8988T (cell line): ENCODE data around the gene TM4SF1.

Experiments
- DNase-seq: peaks from one replicate; pipeline ENCODE4 v3.0.0; 2011

Gene TM4SF1, protein sequence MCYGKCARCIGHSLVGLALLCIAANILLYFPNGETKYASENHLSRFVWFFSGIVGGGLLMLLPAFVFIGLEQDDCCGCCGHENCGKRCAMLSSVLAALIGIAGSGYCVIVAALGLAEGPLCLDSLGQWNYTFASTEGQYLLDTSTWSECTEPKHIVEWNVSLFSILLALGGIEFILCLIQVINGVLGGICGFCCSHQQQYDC

DNA sequence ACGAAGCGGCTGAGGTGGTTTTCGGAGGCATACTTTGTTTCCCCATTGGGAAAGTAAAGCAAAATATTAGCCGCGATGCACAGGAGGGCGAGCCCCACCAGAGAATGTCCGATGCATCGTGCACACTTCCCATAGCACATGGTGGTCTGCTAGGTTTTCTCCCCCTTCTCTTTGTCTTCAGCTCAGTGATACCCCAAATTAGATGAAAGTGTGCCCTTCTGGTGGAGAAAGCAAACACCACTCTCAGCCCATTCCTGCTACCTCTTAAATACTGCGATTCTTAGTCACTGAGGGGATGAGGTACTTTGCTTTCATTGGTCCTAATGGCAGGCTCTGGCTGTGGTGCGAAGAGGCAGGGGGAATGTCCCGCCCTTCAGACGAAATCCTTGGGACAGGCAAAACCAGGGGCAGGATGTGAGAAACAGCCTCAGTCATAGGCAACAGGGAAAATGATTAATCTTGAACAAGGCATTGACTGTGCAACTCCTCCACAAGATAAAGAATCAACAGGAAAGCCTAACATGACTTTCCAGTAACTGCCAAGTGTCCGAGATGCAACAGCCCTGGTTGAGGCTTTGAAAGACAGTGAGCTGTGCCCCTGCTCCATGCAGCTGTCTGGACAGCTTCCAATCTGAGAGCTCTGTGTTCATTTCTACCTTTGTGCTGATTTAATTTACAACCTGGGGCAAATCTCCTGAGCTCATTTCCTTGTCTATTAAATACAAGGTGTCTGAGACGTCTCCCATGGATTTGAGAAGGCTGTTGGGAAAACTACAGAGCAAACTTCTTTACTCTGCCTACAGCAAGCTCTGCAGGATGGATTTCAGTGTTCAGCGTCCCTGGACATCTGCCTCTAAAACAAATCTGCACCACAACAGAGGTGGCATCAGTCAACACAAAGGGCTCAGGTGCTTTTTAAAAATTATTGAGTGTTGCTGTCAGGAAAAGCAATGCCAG is at the start of gene TM4SF1:
Gene TM4SF1, minus strand, starts transcription at position 242 of the 957 bp plus-strand sequence. Its CDS starts 102 bp downstream, at position 140.
- DNase-seq, result peak; percentile 86

DNA sequence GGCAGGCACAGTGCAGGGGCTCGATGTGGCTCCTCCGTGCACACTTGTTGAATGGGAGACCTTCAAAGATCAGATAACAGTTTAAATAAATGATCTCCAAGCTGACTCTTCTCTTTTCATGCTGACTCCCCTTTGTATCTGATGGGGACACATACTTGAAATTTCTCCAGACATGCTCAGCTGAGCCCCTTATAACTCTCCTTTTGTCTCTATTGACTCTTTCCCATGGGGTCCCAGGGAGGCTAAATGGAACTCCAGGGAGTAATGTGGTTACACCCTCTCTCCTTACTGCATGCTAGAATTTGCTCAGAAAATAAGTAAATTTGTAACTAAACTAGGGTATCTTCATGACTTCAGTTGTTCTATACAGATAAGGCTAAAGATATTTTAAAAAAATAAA is 48.9 kb upstream of the TM4SF1 start:
- DNase-seq, result no peak

DNA sequence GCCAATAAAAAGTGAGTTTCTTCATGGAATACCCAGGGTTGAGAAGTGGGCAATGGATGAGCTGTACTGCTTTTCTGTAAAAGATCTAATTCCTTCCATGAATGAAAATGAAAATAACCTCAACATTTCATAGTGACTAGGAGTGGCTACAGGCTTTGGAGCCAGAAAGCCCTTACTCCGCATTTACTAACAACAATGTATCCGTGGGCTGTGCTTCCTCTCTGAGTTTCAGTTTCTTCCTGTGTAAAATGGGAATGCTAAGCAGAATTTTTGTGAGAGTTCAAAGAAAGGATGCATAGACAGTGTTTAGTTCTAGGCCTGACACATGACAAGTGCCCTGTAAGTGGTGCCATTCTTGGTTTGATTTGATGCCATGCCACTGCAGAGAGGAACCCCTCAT is 47.5 kb upstream of the TM4SF1 start:
- no peak for DNase-seq

DNA sequence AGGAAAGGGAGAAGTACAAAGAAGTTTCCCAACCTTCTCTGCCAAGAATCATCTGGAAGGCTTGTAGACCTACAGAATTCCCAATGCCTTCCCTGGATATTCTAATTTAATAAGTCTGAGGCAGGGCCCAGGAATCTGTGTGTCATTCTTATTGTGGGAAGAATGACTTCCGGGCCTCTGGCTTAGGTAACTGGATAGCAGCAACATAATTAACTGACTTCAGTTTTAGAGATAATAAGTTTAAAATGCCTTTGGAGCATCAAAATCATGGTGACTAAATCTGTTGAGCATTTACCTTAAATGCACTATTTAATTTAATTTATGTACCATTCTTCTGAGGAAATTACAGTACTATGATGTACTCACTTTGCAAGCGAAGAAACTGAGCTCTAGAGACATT is 44.3 kb upstream of the TM4SF1 start:
- DNase-seq, result no peak

DNA sequence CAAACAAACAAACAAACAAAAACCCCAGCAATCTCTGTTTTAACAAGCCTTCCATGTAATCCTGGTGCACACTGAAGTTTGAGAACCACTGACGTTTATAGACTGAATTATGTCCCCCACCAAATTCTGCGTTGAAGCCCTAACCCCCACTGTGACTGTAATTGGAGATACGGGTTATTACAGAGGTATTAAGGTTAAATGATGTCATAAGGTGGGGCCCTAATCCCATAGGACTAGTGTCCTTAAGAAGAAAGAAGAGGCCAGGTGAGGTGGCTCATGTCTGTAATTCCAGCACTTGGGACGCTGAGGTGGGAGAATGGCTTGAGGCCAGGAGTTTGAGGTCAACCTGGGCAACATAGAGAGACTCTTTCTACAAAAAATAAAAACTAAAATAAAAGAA is 42.4 kb upstream of the TM4SF1 start:
- no peak for DNase-seq

DNA sequence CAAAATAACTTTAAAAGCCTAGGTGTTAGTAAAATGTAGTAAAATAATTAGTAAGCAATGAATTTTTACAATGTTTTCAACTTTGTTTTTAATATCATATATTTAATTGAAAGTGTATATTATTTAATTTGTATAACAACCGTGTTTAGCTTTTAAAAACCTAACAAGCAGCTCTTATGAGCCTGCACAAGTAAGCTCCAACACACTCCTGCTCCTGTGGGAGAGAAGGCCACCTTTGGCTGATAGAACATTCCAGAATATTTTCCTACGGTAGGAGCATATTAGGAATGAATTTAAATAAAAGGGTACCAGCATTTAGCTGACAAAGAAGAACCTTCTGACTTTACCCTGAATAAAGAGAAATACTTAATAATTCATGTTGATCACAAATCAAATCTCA is 40.3 kb upstream of the TM4SF1 start:
- DNase-seq, result no peak

DNA sequence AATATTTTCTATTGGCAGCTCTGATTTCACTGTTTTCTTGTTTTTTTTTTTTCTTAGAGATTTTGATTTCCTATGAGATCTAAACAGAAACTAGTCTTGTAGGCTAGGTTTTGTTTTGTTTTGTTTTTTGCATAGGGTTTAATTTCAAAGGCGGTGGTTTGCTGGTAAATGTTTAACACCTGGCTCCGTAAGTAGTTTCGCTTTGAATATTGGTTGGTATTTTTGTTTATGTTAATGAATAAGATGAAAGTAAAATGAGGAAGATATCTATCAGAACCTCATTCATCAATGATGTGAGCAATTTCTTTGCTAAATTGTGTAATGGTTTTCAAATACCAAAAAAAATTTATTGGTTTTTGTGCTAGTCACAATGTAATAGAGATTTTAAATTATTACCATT is 39.7 kb upstream of the TM4SF1 start:
- DNase-seq, result no peak

DNA sequence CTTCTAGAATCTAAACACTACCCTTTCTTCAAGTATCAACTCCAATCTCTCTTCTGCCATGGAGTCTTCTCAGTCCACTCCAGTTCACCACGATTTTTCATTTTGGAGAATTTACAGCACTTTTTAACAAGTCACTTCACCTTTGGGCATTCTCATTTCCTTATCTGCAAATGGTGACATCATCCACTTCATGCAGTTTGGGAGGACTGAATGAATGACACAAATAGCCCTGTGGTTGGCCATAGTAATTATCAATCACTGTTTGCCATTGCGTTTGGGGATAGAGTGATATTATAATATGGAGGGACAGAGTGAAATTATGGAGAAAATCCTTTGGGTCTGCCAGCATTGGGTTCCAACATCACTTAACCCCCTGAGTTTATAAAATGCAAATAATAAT is 38.0 kb upstream of the TM4SF1 start:
- no peak for DNase-seq

DNA sequence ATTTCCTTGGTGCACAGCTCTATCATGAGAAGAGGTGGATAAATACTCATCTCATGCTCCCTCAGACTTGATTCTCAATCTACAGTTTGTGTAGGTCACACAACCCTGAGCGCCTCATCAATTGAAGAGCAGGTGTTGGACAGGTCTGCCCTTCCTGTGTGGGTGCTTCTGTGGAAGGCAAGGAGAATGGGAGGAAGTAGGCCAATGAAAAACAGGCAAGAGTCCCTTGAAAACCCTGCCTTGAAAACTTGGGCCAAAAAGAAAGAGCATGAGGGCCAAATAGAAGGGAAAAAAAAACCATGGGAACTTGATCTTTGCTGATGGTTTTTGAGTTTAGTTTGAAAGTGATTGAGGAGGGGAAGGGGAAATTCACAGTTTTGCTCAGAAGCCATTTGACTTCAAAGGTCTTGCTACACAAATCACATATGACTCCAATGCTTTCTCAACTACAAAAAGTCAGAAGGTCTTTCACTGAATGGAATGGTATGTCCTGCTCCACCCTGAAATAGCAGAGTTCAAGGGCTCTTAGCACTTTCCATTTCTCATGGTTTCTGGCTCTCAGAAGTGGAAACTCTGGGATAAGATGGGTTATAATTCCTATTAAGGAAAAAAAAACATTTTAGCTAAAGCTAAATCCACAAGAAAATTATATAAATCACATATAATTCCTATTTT is 37.2 kb upstream of the TM4SF1 start:
- DNase-seq, result no peak

DNA sequence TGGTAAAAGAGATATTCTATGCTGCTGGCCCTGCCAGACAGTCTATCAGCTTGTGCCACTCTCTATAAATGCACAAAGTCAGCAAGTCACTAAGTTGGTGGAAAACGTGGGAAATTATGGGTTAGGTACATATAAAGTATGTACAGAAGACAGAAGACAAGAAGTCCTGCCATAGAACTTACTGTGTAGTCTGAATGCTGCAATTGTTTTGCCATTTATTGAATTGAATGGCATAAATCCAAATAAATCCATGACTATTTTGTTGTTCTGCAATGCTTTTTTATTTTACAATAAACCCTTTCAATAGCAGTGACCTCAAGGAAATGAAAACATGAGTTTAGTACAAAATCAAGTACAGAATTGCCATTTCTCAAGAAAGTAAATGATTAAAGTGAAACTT is 34.1 kb upstream of the TM4SF1 start:
- DNase-seq, result no peak

DNA sequence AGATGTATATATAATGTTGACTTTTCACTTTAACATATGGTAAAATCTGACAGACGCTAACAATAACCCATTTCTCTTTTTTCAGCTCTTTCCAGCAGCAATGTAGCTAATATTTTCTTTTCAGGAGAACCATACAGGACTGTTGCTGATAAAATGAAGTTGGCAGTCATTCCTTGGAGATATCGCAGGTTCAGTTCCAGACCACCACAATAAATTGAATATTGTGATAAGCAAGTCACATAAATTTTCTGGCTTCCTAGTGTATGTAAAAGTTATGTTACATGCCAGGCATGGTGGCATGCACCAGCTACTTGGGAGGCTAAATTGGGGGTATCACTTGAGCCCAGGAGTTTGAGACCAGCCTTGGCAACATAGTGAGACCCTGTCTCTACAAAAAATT is 31.9 kb upstream of the TM4SF1 start:
- DNase-seq, result no peak

DNA sequence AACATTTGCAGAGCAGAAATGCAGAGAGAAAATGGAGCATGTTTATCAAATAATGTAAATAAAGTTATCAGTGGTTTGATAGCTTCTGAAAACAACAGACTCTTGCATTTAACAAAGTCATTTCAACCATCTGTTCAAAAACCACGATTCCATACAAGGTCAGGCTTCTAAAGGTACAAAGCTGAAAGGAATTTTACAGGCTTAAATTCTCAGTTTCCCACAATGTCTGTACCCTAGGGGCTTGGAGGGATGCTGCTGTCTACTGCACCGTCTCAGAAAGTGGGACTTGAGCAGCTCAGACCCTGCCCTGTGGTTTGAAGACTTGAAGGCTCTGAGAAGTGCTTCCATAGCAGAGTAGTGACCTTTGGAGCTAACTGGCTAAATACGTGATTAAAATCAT is 30.4 kb upstream of the TM4SF1 start:
- DNase-seq, result no peak

DNA sequence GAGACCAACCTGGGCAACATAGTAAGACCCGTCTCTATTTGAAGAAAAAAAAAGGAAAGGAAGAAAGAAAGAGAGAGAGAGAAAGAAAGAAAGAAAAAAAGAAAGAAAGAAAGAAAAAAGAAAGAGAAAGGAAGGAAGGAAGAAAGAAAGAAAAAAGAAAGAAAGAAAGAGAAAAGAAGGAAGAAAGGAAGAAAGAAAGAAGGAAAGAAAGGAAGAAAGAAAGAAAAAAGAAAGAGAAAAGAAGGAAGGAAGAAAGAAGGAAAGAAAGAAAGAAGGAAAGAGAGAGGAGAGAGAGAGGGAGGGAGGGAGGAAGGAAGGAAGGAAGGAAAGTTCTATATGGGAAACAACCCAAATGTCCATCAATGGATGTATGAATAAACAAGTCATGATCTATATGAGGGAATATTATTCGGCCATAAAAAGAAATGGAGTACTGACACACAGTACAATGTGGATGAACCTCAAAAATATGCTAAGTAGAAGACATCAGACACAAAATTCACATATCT is 28.8 kb upstream of the TM4SF1 start:
- no peak for DNase-seq

DNA sequence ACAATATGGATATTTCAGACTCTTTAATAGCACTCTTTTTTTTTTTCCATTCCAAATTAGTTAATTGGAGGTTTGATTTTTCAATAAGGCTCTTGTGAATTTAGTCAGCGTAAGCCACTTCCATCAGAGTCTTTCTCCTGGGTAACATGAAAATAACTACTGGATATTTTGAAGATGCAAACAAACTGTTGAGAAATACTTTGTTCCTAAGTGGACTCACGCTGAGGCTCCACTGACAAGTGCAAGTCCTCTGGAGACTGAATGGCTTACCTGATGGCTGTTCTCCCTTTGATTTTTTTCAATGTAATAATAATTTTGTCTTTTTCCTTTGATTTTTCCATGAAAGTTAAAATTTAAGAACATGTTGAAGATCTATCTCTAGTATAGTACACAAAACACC is 26.0 kb upstream of the TM4SF1 start:
- no peak for DNase-seq

DNA sequence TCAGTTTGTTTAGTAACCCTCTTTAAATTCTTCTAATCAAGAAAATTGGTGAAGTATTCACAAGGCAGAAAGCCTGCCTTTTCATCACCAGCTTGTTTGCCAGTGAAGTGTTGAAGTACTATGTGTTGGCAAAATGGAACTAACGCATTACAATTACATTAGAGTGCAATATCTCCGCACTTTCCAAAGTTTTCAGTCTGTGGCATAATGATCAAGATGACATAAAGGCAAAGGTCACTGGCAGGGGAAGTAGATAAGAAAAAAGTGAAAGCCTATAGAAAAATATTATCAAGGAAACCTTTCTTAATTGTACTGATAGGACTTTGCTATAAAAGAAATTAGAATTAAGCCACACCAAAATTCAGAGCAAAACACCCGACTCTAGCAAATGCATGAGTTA is 25.0 kb upstream of the TM4SF1 start:
- DNase-seq, result no peak

DNA sequence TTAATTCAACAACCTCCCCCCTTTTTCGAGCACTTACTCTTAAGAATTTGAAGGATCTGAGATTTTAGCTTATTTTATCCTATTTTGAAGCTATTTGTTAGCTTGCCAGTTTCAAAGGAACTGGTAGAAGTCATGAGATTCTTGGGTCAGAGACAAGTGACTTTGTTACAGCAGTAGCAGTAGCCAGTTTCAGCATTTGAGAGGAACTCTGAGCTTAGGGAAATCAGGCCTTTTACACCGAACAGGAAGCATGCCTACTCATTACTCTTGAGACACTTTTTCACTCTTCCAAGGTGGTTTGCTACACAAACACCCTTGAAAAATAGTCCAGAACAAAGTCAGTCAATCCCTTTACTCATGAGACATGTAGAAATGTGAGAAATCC is 24.5 kb upstream of the TM4SF1 start:
- DNase-seq, result no peak

DNA sequence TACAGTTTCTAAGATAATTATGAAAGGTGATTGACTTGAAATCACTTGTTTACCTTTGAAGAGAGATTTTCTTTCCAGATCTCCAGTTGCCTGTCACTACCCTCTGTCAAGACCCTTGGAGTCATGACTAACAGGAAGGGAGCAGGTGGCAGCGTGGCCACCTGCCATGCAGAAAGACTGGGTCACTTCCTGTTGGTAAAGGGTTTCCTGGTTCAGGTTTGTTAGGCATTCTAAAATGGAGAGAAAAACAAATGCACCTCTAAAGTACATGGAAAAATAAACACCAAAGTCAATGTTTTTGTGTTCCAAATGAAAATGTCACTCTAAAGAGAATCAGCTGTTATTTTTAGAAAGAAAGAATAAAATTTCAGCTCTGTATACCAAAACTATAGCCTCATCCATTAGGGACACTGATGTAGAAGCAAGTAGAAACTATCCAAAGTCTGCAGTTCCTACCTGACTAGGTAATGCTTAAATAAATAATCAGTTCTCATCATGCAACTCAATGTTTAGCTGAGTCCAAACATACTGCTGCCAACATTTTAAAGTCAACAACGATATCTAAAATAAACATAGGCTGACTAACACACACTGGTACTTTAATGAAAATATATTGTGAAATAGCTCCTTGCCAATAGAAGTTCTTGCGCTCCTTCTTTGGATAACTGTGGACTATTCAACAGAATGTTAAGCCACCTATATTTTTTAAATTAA is 23.9 kb upstream of the TM4SF1 start:
- DNase-seq, result no peak

DNA sequence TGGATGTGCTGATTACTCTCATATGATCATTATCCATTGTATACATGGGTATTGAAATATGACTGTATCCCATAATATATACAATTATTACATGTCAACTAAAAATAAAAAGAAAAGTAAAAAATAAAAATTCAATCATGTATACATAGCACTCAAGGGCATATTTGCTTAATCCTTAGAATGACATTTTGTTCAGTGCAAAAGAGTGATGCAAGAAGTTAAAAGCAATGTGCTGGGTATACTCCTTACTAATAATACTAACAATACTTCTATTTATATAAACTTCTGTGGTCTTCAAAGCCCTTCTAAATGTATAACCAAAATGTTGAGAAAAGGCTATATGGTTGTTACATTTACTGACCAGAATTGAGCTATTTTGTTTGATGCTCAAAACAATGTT is 23.2 kb upstream of the TM4SF1 start:
- DNase-seq, result no peak

DNA sequence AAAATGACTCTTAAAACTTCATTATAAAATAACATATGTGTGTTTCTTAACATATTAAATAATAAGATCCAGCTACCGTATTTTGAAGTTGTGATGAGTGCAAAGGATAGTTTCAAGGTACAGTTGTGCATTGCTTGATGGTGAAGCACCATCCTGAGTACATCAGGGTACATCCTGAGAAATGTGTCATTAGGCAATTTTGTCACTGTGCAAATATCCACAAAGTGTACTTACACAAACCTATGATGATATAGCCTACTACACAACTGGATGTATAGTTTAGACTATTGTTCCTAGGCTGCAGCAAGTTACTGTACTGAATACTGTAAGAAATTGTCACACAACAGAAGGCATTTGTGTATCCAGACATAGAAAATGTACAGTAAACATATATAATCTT is 20.8 kb upstream of the TM4SF1 start:
- no peak for DNase-seq

DNA sequence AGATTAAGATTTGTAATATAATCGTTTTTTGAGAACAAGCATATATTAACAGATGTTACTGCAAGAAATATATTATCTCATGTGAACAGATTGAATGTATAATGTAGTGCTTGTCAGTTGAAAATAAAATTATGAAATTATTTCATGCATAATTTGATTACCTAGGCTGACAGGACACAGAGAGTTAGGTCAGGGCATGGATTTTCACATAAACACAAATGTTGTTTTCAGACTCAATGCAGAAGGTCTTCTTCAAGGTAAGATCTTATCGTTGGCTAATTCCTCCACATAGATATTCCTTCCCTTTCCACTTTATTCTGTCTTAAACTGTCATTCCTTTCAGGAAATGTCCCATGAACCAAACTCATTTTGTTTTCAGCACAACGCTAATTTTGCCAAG is 20.1 kb upstream of the TM4SF1 start:
- no peak for DNase-seq

DNA sequence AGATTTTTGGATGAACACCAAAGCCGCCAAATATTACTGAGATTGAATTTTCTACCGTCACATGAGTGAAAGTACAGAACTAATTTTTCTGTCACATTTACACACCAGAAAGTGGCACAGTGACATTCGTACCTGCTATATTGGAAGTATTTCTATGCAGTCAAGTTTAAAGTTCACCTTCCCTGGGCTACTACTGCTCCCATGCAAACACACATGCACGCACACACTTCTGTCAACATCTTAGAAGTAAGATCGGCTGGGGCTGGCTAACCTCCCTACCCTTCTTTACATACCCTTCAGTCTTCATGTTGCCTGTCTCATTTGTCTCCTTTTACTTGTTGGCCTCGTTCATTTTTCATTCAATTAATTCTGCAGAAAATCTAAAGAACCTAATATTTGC is 19.0 kb upstream of the TM4SF1 start:
- no peak for DNase-seq

DNA sequence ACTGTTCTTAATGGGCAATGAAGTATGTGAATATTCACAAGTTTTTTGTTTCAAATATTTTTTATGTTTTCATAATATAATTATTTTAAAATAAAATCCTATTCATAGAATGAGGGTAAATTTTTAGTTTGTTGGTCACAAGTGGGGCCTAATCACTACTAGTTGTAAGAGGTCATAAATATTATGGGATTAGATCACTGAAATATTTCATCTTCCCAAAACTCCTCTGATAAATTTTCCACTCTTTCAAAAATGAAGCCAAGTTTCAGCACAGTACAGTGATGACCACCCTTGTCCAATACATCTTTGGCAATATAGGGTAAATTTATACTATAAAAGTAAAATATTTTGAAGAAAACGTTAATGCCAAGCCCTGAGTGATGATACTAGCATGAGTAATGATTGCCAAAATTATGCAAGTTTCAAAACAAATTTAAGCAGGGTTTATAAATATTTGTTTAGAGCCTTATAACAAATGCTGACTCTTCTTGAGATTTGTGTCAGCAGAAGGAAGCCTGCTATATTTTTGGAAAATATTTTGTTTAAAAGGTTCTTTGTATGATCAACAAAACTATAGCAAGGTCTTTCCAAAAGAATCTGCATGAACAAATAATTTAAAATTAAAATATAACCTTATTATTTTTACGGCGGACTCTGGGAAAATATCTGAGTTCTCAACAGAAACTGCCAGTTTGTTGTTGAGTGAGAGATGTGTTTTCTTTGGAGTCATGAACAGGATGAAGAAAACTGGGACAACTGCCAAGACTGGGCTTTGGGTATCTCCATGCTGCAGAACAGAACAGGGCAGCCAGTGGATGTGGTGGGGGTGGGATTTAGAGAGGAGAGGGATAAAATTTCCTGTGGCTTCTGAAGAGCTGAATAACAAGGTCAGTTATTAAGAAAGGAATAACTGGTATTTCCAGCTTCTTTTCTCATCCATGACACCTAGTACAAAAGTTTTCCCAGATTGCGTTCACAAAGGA is 17.9 kb upstream of the TM4SF1 start:
- DNase-seq, result no peak
